Measurements from ENCODE around the gene SULT4A1.

The SULT4A1 gene

DNA sequence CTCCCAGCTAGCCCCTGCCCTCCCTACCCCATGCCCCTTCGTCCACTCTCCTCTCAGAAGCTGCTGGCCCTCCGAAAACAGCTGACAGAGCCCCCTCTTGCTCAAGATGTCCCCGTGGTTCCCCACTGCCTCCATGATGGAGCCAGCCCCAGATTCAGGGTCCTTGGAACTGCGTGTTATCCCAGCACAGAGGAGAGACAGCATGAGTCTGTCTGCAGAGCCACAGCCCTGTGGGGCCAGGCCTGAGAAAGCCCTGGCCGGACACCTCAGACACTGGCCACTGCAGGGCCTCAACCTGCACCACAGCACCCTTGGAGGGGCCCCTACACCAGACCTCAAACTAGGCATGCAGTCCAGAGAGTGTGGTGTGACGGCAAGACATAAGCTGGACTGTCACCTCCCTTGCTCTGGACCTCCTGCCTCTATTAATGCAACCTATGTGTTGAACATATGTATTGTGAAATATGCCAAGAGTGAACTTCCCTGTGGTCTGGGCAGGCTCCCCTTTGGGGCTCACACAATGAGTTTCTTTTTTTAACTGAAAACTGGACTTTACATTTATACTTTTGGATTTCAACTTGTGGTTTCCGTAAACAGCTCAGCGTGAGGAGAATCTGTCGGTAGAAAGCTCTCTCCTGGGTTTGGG, 19.9 kb upstream of the SULT4A1 start:
- TF ChIP-seq ZNF70 (CRISPR knock-in tag; IDR thresholded peaks at IDR 0.05), result peak; percentile 93
- no peak for TF ChIP-seq BACH2 (CRISPR knock-in tag; IDR thresholded peaks at IDR 0.05; ENCODE audit: borderline replicate concordance)
- ATAC-seq, result no peak

DNA sequence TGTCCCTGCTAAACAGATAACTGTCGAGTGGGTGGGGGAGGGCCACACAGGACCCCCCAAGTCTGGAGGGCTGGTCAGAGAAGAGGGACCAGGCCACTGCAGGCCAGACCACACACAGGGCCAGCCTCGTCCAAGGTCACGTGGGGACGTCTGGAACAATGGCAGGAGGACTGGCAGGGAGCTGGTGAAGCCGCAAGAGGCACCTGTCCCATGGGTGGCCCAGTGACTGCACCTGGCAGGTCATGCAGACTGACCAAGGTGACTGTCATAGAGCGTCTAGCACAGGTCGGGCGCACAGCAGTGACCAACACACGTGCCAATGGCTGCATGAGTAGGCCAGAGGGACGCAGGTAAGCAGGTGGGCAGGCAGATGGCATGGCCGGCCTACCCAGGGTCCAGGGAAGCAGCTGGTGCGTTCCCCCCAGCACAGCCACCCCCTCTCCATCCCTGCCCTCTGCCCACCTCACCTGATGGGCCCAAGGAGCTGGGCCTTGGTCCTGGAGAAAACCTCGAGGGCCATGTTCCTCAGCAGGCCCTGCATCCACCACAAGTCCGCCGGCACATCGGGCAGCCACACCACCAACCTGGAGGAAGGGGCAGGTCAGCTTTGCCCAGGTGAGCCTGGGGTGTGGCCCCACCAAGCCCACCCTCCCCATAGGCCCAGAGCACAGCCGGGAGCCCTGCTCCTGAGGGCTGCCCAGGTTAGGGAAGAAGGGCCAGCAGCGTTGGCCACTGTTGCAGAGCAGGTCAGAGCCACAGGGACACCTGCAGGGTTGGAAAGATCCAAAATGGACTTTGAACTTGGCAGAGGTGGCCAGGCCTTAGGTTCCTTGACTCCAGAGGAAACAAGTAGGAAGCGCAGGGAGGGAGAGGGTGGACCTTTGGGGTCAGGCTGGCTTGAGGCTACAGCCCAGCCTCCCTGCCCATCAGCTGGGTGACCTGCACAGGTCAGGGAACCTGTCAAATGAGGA, 19.1 kb upstream of the SULT4A1 start:
- no peak for ATAC-seq
- TF ChIP-seq ZFP30 (CRISPR knock-in tag; IDR thresholded peaks at IDR 0.05), result no peak
- no peak for TF ChIP-seq ZNF70 (CRISPR knock-in tag; IDR thresholded peaks at IDR 0.05)
- no peak for TF ChIP-seq BACH2 (CRISPR knock-in tag; IDR thresholded peaks at IDR 0.05; ENCODE audit: borderline replicate concordance)

DNA sequence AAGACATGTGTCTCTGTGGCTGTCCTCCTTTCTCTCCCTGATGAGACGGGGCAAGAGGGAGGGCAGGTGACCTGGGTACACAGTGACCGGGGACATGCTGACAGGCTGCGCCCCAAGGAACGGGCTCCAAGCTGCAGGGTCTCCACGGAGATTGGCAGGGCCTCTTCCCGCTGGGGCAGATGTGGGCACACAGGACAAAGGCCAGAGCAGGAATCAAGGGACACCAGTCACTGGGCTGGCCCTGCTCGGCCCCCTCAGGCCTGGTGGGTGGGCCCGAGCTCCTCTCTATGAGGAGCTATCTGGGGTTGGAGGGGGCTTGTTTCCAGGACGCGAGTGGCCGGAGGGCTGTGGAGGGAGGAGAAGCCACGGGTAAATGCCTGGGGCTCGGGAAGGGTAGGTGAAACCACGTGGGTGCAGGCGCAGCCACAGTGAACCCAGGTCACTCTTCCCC, 18.3 kb upstream of the SULT4A1 start:
- no peak for TF ChIP-seq RARB (CRISPR knock-in tag; IDR thresholded peaks at IDR 0.05)
- TF ChIP-seq ZFP30 (CRISPR knock-in tag; IDR thresholded peaks at IDR 0.05), result no peak
- TF ChIP-seq ZNF8 (CRISPR knock-in tag; IDR thresholded peaks at IDR 0.05), result no peak
- TF ChIP-seq PPARA (CRISPR knock-in tag; IDR thresholded peaks at IDR 0.05; ENCODE audit: borderline replicate concordance), result no peak
- no peak for TF ChIP-seq CSDC2 (CRISPR knock-in tag; IDR thresholded peaks at IDR 0.05)
- TF ChIP-seq ZFP3 (CRISPR knock-in tag; IDR thresholded peaks at IDR 0.05), result no peak
- TF ChIP-seq, protein P1, sequence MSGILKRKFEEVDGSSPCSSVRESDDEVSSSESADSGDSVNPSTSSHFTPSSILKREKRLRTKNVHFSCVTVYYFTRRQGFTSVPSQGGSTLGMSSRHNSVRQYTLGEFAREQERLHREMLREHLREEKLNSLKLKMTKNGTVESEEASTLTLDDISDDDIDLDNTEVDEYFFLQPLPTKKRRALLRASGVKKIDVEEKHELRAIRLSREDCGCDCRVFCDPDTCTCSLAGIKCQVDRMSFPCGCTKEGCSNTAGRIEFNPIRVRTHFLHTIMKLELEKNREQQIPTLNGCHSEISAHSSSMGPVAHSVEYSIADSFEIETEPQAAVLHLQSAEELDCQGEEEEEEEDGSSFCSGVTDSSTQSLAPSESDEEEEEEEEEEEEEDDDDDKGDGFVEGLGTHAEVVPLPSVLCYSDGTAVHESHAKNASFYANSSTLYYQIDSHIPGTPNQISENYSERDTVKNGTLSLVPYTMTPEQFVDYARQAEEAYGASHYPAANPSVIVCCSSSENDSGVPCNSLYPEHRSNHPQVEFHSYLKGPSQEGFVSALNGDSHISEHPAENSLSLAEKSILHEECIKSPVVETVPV (CRISPR knock-in tag; IDR thresholded peaks at IDR 0.05), result no peak
- TF ChIP-seq, protein P2, sequence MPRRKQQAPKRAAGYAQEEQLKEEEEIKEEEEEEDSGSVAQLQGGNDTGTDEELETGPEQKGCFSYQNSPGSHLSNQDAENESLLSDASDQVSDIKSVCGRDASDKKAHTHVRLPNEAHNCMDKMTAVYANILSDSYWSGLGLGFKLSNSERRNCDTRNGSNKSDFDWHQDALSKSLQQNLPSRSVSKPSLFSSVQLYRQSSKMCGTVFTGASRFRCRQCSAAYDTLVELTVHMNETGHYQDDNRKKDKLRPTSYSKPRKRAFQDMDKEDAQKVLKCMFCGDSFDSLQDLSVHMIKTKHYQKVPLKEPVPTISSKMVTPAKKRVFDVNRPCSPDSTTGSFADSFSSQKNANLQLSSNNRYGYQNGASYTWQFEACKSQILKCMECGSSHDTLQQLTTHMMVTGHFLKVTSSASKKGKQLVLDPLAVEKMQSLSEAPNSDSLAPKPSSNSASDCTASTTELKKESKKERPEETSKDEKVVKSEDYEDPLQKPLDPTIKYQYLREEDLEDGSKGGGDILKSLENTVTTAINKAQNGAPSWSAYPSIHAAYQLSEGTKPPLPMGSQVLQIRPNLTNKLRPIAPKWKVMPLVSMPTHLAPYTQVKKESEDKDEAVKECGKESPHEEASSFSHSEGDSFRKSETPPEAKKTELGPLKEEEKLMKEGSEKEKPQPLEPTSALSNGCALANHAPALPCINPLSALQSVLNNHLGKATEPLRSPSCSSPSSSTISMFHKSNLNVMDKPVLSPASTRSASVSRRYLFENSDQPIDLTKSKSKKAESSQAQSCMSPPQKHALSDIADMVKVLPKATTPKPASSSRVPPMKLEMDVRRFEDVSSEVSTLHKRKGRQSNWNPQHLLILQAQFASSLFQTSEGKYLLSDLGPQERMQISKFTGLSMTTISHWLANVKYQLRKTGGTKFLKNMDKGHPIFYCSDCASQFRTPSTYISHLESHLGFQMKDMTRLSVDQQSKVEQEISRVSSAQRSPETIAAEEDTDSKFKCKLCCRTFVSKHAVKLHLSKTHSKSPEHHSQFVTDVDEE (CRISPR knock-in tag; IDR thresholded peaks at IDR 0.05), result no peak
- TF ChIP-seq, protein P3, sequence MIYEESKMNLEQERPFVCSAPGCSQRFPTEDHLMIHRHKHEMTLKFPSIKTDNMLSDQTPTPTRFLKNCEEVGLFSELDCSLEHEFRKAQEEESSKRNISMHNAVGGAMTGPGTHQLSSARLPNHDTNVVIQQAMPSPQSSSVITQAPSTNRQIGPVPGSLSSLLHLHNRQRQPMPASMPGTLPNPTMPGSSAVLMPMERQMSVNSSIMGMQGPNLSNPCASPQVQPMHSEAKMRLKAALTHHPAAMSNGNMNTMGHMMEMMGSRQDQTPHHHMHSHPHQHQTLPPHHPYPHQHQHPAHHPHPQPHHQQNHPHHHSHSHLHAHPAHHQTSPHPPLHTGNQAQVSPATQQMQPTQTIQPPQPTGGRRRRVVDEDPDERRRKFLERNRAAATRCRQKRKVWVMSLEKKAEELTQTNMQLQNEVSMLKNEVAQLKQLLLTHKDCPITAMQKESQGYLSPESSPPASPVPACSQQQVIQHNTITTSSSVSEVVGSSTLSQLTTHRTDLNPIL (CRISPR knock-in tag; IDR thresholded peaks at IDR 0.05; ENCODE audit: low read depth), result no peak
- TF ChIP-seq, protein P4, sequence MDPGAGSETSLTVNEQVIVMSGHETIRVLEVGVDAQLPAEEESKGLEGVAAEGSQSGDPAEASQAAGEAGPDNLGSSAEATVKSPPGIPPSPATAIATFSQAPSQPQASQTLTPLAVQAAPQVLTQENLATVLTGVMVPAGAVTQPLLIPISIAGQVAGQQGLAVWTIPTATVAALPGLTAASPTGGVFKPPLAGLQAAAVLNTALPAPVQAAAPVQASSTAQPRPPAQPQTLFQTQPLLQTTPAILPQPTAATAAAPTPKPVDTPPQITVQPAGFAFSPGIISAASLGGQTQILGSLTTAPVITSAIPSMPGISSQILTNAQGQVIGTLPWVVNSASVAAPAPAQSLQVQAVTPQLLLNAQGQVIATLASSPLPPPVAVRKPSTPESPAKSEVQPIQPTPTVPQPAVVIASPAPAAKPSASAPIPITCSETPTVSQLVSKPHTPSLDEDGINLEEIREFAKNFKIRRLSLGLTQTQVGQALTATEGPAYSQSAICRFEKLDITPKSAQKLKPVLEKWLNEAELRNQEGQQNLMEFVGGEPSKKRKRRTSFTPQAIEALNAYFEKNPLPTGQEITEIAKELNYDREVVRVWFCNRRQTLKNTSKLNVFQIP (CRISPR knock-in tag; IDR thresholded peaks at IDR 0.05; ENCODE audit: borderline replicate concordance, low read depth), result no peak

DNA sequence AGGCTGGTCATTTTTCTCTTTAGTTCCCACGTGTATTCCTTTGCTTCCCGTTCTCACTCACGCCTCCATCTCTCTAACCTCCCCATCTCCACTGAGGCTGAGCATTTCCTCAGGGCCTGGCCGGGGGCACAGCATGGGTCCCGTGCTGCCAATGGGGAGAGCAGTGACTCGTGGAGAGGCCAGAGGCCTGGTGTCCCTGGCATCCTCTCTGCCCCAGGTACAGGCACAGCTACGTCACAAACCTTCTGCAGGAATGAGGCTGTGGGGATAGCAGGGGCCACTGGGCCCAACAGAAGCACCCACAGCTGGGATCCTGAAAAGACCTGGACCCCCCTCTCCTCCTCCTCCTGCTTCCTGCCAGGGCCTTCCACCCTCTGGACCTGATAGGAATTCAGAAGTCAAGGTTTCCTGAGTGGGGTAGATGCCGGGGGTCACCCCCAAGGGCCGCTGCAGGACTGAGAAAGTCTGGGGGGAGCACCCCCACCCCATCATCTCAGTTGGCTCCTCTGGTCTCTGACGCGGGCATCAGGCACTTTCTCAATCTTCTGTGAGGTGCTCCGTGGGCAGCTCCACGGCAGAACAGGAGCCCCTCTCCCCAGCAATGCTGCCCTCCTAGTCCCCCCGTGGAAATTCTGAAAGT, 17.7 kb upstream of the SULT4A1 start:
- ATAC-seq, result no peak
- TF ChIP-seq ZC3H10 (CRISPR knock-in tag; IDR thresholded peaks at IDR 0.05), result no peak
- no peak for TF ChIP-seq ZNF70 (CRISPR knock-in tag; IDR thresholded peaks at IDR 0.05)
- TF ChIP-seq TCF4 (CRISPR knock-in tag; IDR thresholded peaks at IDR 0.05; ENCODE audit: borderline replicate concordance), result no peak
- TF ChIP-seq SNAI2 (CRISPR knock-in tag; IDR thresholded peaks at IDR 0.05), result no peak
- no peak for TF ChIP-seq RARB (CRISPR knock-in tag; IDR thresholded peaks at IDR 0.05)
- TF ChIP-seq ISL1 (CRISPR knock-in tag; IDR thresholded peaks at IDR 0.05), result no peak
- no peak for TF ChIP-seq ZNF8 (CRISPR knock-in tag; IDR thresholded peaks at IDR 0.05)

More for the DNA sequence above, 18.3 kb upstream of the SULT4A1 start:
- no peak for ATAC-seq
